Neural progenitor cell (in vitro differentiated cells): ENCODE measurements around the gene LRRC4B.

Source experiments
- CTCF ChIP-seq: fragments of 200-600 bp; sonication (generic); IDR thresholded peaks from 2 replicates; pipeline ENCODE4 v1.5.1; 2017; ENCODE audit warnings: antibody characterized with exemption, mild to moderate bottlenecking
- EZH2 ChIP-seq: fragments of 200-600 bp; sonication (generic); IDR thresholded peaks from 2 replicates; pipeline ENCODE4 v1.6.1; 2017; ENCODE audit warnings: antibody characterized with exemption, mild to moderate bottlenecking, moderate library complexity

DNA sequence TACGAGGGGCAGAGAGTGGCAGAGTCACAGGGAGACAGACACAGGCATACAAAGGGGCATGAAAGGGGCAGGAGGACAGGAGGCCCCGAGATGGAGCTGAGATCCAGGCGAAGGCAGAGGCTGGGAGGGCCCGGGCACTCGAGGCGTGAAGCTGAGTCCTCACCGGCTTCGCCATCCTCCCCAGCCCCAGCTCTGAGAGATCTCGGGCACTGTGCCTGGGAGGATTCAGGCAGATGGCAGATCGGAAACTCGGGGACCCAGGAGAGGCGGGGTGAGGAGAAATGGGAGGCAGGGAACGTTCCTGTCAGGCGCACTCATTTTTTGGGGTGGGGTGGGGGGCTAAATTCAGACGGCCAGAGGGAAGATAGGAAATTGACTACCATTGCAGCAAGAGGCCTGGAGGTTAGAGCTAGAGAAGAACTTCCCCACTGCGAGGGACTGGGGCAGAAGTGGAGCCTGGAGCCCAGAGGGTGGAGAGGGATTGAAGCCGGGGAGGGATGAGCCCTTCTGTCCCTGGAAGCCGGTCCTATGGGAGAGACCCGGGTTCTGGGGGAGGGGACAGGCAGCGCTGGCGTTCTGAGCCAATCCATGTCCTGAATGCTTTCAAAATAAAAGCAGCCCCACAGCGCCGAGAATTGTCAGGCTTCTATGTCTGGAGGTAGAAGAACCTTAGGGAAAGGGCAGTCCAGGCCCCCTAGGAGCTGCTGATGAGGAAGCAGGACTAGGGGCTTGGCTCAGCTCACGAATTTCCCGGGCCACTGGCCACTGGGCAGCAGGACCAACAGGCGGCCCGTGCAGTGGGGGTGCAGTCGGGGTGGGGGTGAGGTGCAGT is 12.6 kb downstream of the LRRC4B start:
- no peak for TF ChIP-seq CTCF
- no peak for TF ChIP-seq EZH2
